UCSD-AML1 (cell line): ENCODE measurements around the gene MERTK.
"Not testable (repeated sequence)": the region's sequence is repeated elsewhere in the genome, so short reads cannot be mapped to it uniquely, and the experiment has no call there.

ENCODE experiments used
- DNase-seq: peaks from one replicate; lab custom pipeline; 2025; ENCODE audit not compliant: unreplicated experiment; lab: John Stamatoyannopoulos, UW

Gene MERTK

DNA sequence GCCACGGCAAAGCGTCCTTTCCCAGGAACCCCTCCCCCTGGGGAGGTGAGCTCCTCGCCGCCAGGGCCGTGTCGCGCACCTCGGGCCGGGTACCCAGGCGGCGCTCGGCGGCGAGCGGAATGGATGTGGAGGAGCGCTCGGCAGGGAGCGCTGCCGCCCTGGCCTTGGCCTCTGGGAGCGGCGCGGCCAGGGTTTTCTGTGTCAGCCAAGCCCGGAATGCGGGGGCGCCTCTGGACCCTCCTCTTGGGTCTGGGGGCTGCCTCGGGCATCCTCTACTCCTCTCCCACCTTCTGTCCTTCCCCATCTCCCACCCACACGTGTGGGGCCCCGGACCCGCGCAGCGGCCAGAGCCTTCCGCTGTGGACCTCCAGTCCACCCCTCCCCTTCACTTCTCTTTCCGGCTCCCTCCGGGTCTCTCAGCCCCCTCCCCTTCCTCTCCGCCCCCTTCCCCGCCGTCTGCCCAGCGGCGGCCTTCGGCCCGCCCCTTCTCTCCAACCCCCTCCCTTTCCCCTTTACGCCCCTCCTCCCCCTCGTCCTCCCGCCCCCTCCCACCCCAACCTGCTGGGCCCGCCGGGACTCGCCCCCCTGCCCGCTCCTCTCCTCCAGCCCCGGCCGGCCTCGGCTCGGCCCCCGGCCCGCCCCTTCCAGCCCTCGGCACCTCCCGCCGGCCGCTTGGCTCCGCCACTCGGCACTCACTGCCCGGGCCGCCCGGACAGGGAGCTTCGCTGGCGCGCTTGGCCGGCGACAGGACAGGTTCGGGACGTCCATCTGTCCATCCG, at the start of gene MERTK:
MERTK (plus strand) TSS at position 684 of the 779 bp plus-strand sequence. CDS start 129 bp downstream, outside the sequence.
- DNase-seq, result peak; percentile 91

DNA sequence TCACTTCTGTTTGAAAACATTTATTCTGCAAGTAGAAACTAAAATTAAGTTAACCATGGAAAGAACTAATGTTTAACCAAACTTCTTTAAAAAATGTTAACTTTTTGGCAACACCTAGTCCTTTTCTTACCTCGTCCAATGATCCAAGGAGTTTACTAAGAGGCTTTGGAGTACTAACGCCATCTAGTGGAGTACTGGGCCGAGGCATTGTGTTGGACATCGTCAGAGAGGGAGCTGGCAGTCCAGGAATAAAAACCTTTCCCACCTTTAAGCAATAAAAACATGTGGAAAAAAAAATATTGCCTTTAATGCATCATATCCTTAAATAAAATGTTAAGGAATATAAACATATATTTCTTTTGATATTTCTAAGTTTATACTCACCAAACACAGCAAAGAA, 47.8 kb upstream of the MERTK start:
- peak; percentile 11 for DNase-seq

DNA sequence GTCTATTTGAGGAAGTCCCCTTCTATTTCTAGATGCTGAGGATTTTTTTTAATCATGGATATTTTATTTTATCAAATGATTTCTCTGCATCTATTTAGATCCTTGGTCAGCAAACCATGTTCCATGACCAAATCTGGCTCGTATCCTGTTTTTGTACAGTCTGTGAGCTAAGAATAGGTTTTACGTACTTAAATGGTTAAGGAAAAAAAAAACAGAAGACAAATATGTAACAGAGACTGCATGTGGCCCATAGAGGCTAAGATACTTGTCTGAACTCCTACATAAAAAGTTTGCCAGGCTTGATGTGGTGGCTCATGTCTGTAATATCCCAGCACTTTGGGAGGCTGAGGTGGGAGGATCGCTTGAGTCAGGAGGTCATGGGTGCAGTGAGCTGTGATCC, 45.9 kb upstream of the MERTK start:
- not testable (repeated sequence) for DNase-seq

DNA sequence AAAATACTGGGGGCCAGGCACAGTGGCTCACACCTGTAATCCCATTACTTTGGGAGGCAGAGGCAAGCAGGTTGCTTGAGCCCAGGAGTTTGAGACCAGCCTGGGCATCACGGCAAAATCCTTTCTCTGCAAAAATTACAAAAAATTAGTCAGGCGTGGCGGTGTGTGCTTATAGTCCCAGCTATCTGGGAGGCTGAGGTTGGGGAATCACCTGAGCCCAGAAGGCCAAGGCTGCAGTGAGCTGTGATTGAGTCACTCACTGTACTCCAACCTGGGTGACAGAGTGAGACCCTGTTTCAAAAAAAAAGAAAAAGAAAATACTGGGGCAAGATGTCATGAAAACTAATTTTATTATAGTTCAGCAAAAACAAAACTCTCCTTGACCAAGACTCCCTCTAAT, 38.4 kb upstream of the MERTK start:
- DNase-seq, result not testable (repeated sequence)

DNA sequence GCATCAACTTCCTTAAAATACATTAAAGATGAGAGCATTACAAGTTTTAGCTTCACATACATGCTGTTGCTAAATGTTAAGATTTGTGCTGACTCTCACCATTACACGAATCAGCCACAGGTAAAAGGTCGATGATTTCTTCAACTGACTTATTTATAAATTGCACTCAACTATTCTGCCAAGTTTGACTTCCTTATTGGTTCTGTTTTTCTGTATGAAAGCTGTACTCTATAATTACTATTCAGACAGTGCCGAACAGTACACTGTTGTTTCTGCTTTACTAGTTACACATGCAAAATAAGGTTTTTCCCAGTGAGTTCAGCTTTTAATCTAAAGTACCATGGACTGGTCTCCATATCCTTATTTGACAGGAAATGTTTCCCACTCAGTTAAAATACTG, 33.3 kb upstream of the MERTK start:
- not testable (repeated sequence) for DNase-seq

DNA sequence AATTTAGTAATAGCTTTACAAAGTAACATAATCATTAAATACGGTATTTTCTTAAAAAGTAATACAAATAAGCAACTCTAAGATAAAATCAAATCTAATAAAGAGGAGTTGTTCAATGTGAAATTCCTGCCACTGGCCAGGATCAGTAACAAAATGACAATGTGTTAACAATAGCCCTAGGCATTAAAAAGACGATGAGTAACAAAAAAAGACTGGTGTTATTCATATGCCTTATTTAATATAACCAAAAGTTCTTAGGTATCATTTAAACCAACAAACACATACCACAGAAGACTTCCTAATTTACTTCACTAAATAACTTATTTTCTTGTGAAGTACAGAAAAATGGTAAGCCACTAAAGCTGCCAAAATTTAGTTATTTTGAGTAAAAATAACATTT, 25.6 kb upstream of the MERTK start:
- not testable (repeated sequence) for DNase-seq

DNA sequence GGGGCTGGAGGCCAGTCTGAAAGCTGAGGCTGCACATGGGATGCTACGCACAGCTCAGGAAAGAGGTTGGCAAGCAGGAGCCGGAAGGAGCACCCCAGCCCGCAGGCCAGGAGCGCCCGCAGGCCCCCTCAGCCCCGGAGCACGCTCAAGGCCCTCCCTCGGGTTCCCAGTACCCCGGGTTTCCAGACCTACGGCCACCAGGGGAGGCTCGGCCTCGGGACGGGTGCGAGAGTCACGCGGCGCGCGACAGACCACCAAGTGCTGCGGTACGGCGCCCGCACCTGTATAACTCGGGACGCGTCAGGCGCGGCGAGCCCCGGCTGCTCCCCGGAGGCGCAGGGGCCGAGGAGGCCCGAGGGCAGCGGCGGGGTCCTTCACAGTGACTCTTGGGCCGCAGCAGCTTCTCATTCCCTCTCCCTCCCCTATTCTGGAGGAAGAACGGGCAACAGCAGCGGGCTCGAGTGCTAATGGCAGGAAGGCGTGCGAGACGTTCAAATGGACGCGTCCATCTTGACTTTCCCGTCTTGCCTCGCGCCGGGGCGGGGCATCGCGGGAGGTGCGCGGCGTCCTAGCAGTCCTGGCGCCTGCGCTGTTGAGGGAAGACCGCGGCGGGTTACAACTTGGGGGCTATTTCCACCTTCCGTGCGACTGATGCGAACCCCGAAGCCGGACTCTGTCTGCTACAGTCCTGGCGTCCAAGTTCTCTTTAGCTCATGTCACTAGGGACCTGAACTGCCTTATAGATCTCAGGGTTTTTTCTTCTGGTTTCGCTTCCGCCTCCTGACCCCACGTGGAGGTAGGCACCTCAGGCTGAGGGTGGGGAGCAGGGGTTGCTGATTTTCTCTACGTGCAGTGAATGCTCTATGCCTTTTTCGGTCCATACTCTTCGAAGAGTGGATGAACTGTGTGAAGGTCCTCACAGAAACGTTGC, 14.5 kb upstream of the MERTK start, which contains the start of gene ANAPC1:
ANAPC1 (minus strand) TSS at position 533 of the 931 bp plus-strand sequence. CDS start 3,368 bp downstream, outside the sequence.
- peak; percentile 88 for DNase-seq

DNA sequence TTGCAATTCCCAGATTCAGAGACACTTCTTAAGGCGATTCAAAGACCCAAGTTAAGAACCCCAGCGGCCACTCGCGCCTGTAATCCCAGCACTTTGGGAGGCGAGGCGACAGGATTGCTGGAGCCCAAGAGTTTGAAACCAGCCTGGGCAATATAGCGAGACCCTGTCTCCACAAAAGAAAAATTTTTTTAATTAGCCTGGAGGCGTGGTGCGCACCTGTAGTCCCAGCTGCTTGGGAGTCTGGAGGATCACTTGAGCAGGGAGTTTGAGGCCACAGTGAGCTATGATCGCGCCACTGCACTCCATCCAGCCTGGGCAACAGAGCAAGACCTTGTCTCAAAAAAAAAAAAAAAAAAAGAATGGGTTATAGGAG, 13.8 kb upstream of the MERTK start:
- DNase-seq, result peak; percentile 64

DNA sequence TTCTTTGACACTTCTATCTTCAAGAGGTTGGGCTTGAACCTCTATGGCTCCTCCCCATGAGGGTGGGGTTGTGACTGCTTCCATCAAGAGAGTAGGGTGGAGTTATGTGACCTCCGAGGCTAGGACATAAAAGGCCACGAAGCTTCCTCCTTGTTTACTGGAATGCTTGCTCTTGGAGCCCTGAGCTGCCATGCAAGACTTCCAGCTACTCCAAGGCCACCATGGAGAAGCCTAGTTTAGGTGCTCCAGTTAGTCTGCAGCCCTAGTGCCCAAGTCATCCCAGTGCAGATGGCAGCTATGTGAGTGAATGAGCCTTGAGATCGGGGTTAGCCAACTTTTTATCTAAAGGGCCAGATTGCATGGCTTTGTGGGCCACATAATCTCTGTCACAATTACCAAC, 2.4 kb upstream of the MERTK start:
- DNase-seq, result no peak

DNA sequence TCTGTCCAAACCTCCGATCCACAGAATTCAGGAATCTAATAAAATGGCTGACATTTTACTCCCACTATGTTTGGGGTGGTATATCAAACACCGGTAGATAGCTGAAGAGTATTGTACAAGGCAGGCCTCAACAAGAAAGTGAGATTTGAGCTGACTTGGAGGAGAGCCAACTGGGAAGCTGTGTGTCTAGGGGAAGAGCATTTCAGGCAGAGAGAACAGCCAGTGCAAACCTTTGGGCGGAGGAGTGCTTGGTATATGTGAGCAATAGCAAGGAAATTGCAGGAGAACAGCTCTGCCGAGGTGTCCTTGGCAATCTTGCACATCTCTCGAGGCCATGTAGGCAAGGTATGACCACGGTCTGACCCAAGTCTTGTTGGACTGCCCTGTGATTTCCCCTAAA, 1.8 kb upstream of the MERTK start:
- DNase-seq, result no peak

DNA sequence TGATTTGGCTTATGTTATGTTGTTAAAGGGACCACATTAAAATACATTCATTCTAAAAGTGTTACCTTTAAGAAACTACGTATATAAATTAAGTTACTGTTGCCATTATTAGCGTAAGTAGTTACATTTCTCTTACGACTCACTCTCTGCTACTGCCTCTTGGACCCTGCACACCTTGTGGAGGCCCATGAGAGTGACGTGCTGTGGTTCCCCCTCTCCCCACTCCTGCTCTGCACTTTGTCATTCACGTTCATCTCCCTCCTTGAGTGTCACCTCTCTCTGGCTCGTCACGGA, 830 bp upstream of the MERTK start:
- DNase-seq, result no peak

DNA sequence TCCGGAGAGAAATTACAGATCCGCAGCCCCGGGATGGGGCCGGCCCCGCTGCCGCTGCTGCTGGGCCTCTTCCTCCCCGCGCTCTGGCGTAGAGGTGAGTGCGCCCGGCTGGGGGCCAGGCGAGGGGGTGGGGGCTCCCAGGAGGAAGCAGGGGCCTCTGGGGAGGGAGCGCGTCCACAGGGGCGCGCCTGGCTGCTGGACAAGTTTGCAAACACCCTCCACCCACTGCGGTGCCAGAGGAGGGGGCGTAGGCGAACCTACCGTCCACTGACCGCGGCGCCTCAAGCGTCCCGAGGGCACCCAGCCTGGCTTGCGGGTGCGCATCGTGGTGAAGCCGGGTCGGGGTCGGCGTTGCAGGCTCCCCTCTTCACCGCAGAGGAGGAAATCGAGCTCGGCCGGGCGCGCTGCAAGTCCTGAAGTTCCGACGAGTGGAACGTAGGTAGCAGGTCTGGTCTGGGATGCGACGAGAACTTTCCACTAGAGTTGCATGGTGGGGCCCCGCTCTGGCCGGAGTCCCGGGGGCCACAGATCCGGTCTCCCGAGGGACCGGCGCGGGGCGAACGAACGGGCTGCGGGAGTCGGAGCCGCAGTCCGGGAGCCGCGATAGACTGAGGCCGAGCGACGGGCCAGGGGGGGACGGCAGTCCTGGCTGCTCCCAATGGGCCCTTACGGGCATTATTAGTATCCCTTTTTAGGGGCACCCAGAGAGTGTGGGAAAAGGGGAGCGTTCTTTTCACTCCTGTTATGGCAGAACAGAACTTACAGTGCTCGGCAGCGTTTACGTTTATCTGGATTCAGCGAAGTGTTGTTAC, 502 bp downstream of the MERTK start:
- no peak for DNase-seq

DNA sequence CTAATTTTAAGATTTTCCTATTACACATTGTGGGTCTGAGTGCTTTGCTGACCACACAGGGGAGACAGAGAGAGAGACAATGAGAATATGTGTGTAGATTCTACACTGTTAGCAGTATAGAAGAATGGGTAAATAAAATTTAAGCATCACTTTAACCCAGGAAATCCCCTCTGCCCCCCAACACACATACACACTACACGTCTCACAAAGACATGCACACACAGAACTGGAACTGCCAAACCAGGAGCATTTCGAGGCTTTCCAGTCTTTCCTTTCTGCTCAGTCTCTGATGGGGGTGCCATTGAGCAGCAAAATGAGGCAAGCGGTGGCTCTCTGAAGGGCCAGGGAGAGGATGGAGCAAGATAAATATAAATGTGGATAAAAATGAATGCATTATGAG, 2.5 kb downstream of the MERTK start:
- peak; percentile 34 for DNase-seq

DNA sequence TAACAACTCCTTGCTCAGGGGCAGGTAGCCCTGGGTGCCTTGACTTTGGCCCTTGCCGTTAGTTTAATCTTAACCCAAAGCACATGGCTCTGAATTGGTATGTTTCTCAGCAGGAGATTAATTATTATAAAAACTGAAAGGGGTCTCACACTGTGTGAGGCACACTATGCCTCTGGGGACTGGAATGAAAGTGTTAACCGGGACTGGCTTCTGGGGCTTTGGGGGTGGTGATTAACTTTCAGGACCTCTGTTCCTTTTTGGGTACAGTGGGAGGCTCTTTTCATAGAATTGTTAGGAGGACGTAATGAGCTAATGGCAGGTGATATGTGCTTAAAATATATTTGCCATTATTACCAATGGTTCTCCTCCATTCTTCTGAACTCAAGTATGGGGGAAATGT, 5.1 kb downstream of the MERTK start:
- no peak for DNase-seq

DNA sequence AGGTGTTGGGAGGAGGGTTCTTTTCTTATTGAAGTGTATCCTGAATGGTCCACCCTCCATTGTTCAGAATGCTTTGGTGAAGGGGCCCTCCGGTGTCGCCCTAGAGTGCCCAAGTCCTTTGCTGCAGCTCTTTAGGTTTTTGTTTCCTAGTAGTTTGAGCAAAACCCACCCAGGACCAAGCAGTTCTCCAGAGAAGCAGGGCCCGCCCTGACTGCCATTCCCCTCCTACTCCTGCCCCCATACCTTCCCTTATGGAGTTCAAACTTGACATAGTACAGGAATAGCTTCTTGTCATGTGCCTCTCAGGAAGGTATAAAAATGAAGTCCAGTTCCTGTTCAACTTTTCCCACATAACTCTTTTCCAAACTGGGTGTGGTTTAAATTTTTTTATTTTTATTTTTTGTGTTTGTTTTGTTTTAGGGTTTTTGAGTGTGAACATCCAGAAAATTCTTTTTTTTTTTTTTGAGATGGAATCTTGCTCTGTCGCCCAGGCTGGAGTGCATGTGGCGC, 5.6 kb downstream of the MERTK start:
- no peak for DNase-seq

DNA sequence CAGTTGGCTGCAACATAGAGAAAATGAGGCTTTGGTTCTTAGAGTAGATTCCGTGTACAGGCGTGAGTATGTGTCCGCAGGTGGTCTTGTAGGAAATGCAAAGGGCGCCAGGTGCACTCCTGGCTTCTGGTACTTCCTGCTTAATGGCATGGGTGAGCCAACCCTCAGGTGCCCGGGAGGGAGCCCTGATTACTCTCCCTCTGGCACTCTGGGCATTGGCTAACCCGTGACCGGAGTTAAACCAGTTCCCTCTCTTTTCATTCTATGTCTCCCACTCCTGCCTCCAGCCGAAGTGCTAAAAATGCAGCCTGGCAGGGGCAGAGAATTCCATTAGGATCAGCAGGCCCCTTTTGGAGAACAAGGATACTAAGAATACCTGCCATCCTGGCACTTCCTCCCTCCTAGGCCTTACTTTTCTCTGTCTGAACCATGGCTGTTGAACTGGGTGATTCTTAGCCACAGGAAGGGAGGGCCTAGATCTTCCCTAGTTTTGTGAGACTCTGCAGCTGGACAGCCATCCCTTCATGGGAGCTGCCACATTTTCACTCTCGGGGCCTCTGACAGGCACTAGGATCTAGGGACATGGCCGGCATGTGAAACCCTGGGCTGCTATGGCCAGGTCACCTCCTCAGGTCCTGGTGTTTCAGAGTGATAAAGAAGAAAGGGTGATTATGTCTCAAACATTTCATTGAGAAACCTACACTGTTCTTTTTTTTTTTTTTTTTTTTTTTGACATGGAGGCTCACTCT, 6.5 kb downstream of the MERTK start:
- no peak for DNase-seq

DNA sequence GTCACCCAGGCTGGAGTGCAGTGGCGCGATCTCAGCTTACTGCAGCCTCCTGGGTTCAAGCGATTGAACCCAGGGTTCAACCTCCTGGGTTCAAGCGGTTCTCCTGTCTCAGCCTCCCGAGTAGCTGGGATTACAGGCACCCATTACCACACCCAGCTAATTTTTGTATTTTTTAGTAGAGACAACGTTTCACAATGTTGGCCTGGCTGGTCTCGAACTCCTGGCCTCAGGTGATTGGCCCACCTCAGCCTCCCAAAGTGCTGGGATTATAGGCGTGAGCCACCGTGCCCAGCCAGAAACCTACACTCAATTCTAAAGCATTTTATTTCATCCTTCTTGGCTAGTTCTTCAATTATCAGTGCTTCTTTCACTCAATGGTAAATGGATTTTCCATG, 7.1 kb downstream of the MERTK start:
- not testable (repeated sequence) for DNase-seq

DNA sequence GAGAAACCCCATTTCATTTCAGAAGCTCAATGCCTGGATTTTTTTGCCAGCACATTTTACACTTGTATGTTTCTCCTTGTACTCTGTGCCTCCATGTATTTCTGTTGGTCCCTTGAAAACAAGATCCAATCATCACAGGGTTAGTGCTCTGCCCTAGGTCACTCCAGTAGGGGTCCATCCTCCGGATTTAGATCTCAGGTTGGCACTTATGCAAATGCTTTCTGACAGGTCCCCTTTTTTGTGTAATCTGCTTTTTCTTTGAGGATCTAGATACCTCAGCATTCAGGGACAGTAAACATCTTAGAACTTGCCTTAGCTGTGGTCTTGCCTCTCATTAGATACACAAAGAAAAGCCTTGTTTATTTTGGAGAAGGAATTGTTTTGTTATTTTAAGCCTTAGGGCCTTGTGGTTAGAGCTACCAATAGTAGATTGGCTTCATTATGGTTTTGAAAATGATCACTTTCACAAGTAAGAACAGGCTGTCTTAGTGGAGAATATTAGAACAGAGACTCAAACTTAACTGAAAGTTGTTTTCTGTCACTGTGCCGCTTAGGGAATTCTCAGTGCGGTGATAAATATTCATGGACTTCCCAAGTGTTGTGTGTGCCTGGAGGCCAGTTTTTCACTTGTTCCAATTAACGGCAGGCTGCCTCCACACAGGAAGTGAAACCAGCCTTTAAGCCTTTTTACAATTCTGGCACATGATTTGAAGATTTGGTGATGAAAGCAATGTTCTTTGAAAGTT, 7.8 kb downstream of the MERTK start:
- no peak for DNase-seq

DNA sequence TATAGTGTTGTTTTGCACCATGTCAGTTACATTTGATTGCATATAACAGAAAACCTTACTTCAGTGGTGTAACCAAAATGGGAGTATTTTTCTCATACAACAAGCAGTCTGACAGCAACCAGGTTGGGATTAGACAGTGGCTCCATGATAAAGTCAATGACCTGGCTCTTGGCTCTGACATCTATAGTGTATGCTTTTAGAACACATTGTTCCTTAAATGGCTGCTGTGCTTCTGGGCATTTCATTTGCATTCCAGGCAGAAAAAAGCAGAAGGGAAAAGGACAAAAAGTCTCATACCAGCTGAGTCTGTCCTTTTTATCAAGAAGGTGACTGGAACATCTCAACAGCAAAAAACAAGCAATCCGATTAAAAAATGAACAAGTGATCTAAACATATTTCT, 10.2 kb downstream of the MERTK start:
- no peak for DNase-seq

DNA sequence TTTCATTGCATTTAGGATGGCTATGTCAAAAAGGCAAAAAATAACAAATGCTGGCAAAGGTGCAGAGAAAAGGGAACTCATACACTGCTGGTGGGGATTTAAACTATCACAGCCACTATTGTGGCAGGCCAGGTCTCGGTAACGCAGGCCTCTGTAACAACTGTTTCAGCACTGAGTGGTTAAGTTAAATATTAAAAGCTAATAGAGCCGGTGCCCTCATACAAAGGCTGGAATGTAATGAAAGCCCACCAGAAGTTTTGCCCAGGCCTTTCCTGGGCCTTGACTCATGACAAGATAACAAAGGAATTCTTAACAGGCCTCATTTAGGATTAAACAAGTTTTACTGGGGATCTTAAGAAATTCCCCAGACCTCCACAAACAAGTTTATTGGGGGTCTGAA, 10.7 kb downstream of the MERTK start:
- no peak for DNase-seq
